Measurements from ENCODE around the gene F2R.
"Not testable (repeated sequence)": the region's sequence is repeated elsewhere in the genome, so short reads cannot be mapped to it uniquely, and the experiment has no call there.

Gene F2R

DNA sequence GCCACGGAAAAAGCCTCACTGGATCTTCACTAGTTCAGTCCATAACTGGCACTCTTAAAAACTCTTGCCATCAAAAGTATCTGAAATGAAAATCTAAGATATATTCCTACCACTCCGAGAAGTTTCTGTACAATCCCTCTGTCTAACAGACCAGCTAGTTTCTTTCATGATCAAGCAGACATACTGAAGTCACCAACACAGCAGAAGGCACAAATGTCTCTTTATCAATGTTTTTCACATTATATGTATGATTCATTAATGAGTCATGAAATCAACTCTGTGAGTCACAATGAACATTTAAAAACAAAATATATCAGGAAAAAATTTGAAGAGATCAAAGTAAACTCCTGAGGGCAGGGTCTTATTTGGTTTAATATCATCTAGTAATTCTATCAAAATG, 50.8 kb downstream of the F2R start:
- no peak overlapping the region for H3K4me3 ChIP-seq (ENCODE audit: low read depth, low read length)
- TF ChIP-seq, protein P1, sequence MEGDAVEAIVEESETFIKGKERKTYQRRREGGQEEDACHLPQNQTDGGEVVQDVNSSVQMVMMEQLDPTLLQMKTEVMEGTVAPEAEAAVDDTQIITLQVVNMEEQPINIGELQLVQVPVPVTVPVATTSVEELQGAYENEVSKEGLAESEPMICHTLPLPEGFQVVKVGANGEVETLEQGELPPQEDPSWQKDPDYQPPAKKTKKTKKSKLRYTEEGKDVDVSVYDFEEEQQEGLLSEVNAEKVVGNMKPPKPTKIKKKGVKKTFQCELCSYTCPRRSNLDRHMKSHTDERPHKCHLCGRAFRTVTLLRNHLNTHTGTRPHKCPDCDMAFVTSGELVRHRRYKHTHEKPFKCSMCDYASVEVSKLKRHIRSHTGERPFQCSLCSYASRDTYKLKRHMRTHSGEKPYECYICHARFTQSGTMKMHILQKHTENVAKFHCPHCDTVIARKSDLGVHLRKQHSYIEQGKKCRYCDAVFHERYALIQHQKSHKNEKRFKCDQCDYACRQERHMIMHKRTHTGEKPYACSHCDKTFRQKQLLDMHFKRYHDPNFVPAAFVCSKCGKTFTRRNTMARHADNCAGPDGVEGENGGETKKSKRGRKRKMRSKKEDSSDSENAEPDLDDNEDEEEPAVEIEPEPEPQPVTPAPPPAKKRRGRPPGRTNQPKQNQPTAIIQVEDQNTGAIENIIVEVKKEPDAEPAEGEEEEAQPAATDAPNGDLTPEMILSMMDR (IDR thresholded peaks at IDR 0.05; ENCODE audit: borderline replicate concordance, insufficient read depth, low read depth, low read length) = no peak

GRCh38 chr5:76771041-76771440, 55.1 kb downstream of the F2R start:
- H3K4me3 ChIP-seq (ENCODE audit: low read depth, low read length) = not testable (repeated sequence)

GRCh38 chr5:76771705-76772405, 55.9 kb downstream of the F2R start:
- no peak overlapping the region for H3K4me3 ChIP-seq (ENCODE audit: low read depth, low read length)
- TF ChIP-seq, protein P1 (IDR thresholded peaks at IDR 0.05; ENCODE audit: borderline replicate concordance, insufficient read depth, low read depth, low read length) = no peak

- TF ChIP-seq, protein P1 (IDR thresholded peaks at IDR 0.05; ENCODE audit: borderline replicate concordance, insufficient read depth, low read depth, low read length) = no peak
- no peak overlapping the region for H3K4me3 ChIP-seq (ENCODE audit: low read depth, low read length)
Measured at GRCh38 chr5:76775921-76776320, 60.0 kb downstream of the F2R start.

- TF ChIP-seq, protein P1 (IDR thresholded peaks at IDR 0.05; ENCODE audit: borderline replicate concordance, insufficient read depth, low read depth, low read length) = no peak
Measured at GRCh38 chr5:76776391-76776790, 60.5 kb downstream of the F2R start.

DNA sequence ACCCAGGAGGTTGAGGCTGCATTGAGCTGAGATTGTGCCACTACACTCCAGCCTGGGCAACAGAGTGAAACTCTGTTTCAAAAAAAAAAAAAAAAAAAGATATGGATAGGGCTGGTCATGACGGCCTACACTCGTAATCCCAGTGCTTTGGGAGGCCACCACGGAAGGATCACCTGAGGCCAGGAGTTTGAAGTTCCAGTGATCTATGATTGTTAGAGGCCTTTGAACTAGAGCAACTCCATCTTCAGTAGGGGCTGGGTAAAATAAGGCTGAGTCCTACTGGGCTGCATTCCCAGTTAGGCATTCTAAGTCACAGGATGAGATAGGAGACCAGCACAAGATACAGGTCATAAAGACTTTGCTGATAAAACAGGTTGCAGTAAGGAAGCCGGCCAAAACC, 64.7 kb downstream of the F2R start:
- H3K4me3 ChIP-seq (ENCODE audit: low read depth, low read length) = not testable (repeated sequence)

More at GRCh38 chr5:76776391-76776790, 60.5 kb downstream of the F2R start:
- no peak overlapping the region for H3K4me3 ChIP-seq (ENCODE audit: low read depth, low read length)

DNA sequence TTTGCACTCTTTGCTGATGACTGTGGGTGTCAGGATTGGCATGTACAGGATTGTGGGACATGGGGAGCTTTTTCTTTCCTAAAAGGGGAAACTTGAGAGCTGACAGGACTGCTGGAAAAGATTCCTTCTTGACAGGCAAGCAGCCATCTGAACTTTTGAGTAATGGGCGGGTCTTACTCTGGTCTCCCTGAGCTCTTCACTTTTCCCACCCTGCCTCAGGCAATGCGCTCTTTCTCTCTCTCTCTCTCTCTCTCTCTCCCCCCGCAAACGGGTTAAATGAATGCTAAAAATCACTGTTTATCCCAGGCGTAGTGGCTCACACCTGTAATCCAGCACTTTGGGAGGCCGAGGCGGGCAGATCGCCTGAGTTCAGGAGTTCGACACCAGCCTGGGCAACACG, 65.8 kb downstream of the F2R start:
- TF ChIP-seq, protein P1 (IDR thresholded peaks at IDR 0.05; ENCODE audit: borderline replicate concordance, insufficient read depth, low read depth, low read length) = no peak

DNA sequence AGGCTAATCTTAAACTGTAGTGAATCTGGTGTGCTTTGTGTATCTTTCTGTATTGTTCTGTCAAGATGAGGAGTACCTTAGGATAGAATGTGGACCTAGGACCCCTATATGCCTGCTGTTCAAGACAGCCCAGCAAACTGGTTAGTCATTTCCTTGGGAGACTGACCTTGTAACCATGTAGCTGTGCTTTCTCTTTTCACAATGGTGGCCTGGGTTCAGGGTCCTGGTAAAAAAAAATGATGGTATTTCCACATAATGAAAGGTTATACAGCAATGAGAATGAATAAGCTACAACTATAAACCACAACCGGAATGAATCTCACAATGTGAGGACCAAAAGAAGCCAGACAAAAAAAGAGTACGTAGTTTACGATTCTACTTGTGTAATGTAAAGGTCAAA, 66.5 kb downstream of the F2R start:
- no peak overlapping the region for H3K4me3 ChIP-seq (ENCODE audit: low read depth, low read length)
- TF ChIP-seq, protein P1 (IDR thresholded peaks at IDR 0.05; ENCODE audit: borderline replicate concordance, insufficient read depth, low read depth, low read length) = no peak

More for the DNA sequence above, 65.8 kb downstream of the F2R start:
- H3K4me3 ChIP-seq (ENCODE audit: low read depth, low read length) = no peak overlapping the region

Measured in GM12875 (cell line).